ENCODE measurements around the gene CYP3A4.
"Not testable (repeated sequence)": the region's sequence is repeated elsewhere in the genome, so short reads cannot be mapped to it uniquely, and the experiment has no call there.

The CYP3A4 gene

GRCh38 chr7:99784007-99784406 lies at the start of gene CYP3A4:
CYP3A4 (minus strand) TSS chr7:99784184; CDS start chr7:99784081, 103 bp downstream.
- no peak for DNase-seq

- DNase-seq = no peak
Observed at GRCh38 chr7:99833289-99833877, 49.4 kb upstream of the CYP3A4 start.

- DNase-seq = no peak
Observed at GRCh38 chr7:99831595-99831994, 47.6 kb upstream of the CYP3A4 start.

DNA sequence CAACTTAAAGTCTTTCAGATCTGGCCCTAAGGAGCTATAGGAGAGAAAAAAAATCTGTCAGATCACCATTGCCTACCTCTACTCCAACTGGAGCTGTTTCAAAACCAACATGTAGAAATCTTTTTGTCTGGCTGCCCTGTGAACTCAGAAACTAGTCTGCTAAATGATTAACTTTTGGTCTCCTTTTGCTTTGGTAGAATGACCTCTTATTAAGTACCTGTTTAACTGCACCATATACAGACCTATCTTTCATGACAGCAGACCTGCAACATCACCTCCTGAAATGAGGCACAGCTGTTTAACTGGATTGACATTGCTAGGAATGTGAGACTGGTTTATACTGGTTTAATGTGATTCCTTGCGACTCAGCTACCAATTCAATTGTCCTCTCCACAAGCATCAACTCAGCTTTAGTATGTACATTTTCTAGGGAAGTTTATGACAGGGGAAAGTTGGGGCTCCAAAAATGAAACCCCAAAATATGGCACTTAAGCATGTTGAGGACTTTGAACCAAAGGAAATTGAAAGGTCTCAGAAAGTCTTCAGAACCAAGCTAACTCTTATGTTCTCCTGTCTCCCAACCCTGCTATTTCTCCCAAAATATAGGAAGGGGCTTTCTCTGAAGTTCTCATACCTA lies 45.7 kb upstream of the CYP3A4 start:
- DNase-seq = no peak

DNA sequence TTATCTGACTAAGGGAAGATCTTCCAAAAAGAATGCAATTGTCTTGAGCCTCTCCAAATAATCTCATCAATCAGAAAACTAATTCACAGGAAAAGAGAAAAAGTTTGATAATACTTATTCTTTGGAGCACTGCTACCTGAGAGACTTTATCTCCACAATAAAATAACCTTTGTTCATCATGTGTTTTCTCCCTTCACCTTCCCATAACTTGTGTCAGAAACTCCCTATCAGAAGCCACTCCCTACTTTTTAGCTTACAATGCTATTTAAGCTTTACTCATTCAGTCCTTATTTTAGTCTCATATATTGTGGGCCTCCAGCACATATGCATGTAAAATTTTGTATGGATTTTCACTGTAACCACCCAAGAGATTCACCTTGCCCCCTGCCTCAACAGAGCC lies 44.8 kb upstream of the CYP3A4 start:
- DNase-seq = no peak

GRCh38 chr7:99827040-99827778 lies 43.2 kb upstream of the CYP3A4 start:
- DNase-seq = no peak

DNA sequence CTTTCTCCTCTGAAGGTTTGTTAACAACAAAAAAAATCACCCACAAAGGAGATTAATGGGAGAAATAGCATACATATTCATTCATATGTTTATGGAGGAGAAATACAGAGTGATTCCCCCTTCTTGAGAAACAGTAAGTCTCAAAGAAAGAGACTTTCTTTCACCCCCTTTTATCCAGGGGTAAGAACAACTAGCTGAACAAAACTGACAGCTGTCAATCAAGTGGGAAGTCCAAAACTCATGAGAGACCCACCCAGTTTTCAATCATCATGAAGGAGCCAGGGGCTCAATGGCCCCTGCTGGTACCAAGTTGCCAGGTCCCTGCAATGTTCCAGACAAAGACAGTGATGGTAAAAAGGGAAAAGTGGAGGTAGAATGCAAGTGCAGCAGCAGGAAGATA lies 41.9 kb upstream of the CYP3A4 start:
- DNase-seq = no peak

- DNase-seq = no peak
Observed at GRCh38 chr7:99825452-99825851, 41.5 kb upstream of the CYP3A4 start.

- DNase-seq = no peak
Observed at GRCh38 chr7:99824091-99824490, 40.1 kb upstream of the CYP3A4 start.

- no peak for DNase-seq
Observed at GRCh38 chr7:99822731-99823718, 39.0 kb upstream of the CYP3A4 start.

GRCh38 chr7:99820408-99821027 lies 36.5 kb upstream of the CYP3A4 start:
- no peak for DNase-seq

GRCh38 chr7:99808766-99809165 lies 24.8 kb upstream of the CYP3A4 start:
- DNase-seq = no peak

- DNase-seq = no peak
Observed at GRCh38 chr7:99806839-99807478, 23.0 kb upstream of the CYP3A4 start.

- no peak for DNase-seq
Observed at GRCh38 chr7:99805641-99806040, 21.7 kb upstream of the CYP3A4 start.

DNA sequence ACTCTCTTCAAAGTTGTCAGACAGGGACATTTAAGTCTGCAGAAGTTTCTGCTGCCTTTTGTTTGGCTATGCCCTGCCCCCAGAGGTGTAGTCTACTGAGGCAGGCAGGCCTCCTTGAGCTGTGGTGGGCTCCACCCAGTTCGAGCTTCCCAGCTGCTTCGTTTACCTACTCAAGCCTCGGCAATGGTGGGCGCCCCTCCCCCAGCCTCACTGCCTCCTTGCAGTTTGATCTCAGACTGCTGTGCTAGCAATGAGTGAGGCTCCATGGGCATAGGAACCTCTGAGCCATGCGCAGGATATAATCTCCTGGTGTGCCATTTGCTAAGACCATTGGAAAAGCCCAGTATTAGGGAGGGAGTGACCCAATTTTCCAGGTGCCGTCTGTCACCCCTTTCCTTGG lies 19.1 kb upstream of the CYP3A4 start:
- DNase-seq = not testable (repeated sequence)

DNA sequence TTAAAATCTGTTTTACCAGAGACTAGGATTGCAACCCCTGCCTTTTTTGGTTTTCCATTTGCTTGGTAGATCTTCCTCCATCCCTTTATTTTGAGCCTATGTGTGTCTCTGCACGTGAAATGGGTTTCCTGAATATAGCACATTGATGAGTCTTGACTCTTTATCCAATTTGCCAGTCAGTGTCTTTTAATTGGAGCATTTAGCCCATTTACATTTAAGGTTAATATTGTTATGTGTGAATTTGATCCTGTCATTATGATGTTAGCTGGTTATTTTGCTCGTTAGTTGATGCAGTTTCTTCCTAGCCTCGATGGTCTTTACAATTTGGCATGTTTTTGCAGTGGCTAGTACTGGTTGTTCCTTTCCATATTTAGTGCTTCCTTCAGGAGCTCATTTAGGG lies 17.4 kb upstream of the CYP3A4 start:
- DNase-seq = not testable (repeated sequence)

DNA sequence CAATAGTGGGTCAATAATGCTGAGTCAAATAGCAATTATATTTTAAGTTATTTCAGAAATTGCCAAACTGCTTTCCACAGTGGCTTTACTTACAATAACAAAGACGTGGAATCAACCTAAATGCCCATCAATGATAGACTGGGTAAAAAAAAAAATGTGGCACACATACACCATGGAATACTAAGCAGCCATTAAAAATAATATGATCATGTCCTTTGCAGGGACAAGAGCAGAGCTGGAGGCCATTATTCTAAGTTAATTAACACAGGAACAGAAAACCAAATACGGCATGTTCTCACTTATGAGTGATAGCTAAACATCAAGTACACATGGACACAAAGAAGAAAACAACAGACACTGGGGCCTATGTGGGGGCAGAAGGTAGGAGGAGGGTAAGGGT lies 15.0 kb upstream of the CYP3A4 start:
- DNase-seq = no peak

- DNase-seq = not testable (repeated sequence)
Observed at GRCh38 chr7:99795864-99796263, 11.9 kb upstream of the CYP3A4 start.

- no peak for DNase-seq
Observed at GRCh38 chr7:99794585-99795502, 10.9 kb upstream of the CYP3A4 start.

DNA sequence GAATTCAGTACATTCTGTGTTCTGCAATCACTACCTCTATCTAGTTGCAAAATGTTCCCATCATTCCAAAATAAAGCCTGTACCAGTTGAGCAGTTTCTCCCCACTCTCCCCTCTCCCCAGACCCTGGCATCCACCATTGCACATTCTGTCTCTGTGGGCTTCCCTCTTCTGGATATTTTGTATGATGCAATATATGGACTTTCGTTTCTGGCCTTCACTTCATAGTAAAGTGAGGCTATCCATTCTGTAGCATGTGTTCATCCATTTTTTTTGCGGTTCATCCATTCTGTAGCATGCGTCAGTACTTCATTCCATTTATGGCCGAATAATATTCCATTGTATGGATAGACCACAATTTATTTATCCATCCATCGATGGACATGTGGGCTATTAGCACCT lies 9.5 kb upstream of the CYP3A4 start:
- DNase-seq = no peak

DNA sequence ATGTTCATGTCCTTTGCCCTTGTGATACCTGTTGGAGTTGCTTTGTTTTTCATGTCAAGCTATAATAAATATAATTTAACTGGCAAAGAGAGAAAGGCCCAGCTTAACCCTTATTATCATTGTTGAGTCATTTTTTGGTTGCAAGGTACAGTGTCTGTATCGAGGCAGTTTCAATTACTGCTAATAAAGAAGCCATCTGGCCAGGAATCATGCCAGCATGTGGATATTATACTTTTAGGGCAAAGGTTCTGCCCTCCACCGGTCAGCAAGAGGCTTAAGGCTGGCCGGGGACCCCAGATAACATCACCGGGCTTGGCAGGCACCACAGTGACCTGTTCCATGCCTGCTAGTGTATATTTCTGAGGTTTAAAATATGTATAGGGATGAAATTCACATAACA lies 9.0 kb upstream of the CYP3A4 start:
- no peak for DNase-seq

Data from DMS79 treated with DMSO at 0.1 percent for 48 hours (cell line).